ENCODE measurements around the gene METTL8. TPM values are rescaled to one million over a fixed set of nuclear protein-coding genes. Genes with fewer than 3 reads are reported as not detected.

Gene METTL8
- total RNA-seq, 2 donors from 2014 or later, result 7.6 to 16.3 TPM

DNA sequence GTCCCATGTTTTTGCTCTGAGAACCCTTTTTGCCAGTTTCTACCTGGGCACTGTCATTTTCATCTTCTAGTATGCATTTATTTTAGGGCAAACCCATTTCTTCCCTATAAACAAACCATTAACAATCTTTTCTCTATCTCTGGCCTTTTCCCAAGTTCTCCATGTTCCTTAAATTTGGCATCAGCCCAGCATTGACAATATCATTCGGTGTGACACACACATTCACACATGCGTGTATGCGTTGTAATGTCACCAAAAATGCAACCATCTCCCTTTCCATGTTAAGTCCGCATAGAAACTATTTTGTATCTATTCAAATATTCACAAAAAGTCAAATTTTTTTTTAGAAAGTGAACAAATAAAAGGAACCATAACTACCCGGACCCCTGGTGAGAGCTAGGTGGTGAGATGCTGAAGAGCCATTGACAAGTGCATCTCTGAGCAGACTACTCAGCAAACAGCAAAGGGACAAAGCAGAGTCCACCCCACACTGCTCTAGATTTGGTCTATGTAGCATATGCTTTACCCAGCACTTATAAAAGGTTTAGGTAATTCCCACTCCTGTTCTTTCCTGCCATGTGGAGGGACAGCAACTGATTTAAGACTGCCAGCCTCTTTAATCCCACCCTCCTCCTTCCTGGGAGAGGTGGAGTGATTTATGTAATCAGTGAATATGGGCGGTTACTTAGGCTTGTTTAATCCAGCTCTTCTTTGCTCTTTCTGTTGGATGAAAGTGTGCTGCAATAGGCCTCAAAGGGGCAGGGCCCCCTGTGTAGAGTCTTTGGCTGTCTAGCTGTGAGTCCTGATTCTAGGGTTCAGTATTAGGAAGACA lies 124.1 kb downstream of the METTL8 start:
- DNase-seq (ENCODE audit: low spot score), result no peak
- Histone ChIP-seq H3K27ac (no peak overlapping the region), H3K4me3 (no peak overlapping the region), H3K36me3 (no peaks in the 10 kb centered on the region), H3K9me3 (peaks cover 0 to 13% of the 10 kb centered on the region in 2 donors), H3K27me3 (no peaks in the 10 kb centered on the region), H3K4me1 (no peaks in the 10 kb centered on the region)
- TF ChIP-seq, protein P1, sequence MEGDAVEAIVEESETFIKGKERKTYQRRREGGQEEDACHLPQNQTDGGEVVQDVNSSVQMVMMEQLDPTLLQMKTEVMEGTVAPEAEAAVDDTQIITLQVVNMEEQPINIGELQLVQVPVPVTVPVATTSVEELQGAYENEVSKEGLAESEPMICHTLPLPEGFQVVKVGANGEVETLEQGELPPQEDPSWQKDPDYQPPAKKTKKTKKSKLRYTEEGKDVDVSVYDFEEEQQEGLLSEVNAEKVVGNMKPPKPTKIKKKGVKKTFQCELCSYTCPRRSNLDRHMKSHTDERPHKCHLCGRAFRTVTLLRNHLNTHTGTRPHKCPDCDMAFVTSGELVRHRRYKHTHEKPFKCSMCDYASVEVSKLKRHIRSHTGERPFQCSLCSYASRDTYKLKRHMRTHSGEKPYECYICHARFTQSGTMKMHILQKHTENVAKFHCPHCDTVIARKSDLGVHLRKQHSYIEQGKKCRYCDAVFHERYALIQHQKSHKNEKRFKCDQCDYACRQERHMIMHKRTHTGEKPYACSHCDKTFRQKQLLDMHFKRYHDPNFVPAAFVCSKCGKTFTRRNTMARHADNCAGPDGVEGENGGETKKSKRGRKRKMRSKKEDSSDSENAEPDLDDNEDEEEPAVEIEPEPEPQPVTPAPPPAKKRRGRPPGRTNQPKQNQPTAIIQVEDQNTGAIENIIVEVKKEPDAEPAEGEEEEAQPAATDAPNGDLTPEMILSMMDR (IDR thresholded peaks at IDR 0.05), result no peak

DNA sequence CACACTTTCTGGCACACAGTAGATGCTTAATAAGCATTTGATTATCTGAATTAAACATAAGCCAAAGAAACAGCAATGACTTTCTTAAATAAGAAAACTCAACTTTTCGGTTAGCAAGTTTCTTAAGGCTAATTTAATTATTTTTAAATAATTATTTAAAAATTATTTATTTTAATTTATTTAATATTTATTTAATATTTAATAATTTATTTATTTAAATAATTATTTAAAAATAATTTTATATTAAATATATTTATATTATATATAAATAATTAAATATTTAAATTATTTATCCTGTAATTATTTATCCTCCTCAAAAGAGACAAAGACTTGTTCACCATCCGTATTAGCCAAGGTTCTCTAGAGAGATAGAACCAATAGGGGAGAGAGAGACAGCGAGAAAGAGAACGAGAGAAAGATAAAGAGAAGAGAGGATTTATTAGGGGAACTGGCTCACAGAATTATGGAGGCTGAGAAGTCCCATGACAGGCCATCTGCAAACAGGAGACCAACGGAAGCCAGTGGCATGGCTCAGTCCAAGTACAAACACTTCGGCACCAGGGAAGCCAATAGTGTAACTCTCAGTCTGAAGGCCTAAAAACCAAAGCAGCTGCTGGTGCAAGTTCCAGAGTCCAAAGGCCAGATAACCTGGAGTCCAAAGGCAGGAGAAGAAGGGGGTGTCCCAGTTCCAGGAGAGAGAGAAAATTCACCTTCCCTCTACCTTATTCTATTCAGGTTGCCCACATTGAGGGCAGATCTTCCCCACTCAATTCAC lies 125.3 kb downstream of the METTL8 start:
- DNase-seq (ENCODE audit: low spot score), result no peak
- Histone ChIP-seq H3K36me3 (no peaks in the 10 kb centered on the region), H3K9me3 (peaks cover 0 to 13% of the 10 kb centered on the region in 2 donors), H3K4me3 (no peak overlapping the region), H3K27ac (no peak overlapping the region), H3K4me1 (no peaks in the 10 kb centered on the region), H3K27me3 (no peaks in the 10 kb centered on the region)
- TF ChIP-seq, protein P1 (IDR thresholded peaks at IDR 0.05), result no peak

DNA sequence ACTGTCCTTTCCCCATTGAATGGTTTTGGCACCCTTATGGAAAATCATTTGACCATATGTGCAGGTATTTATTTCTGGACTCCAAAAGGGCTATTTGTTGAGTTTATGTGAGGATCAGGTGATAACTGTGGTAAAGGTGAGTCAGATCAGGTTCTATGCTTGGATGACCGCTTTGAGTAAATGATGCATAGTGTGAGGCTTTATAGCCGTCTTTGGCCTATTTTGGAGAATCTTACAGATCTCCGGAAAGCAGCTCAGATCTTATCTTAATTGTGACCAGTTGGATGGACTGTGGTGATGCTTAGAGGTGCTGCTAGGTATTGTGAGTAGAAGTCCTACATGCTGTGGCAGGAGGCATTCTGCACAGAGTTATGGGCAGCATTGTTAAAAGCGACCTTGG lies 126.2 kb downstream of the METTL8 start:
- H3K27me3 ChIP-seq, result no peaks in the 10 kb centered on the region
- no peaks in the 10 kb centered on the region for H3K4me1 ChIP-seq
- no peak overlapping the region for H3K27ac ChIP-seq
- H3K36me3 ChIP-seq, result no peaks in the 10 kb centered on the region
- TF ChIP-seq, protein P1 (IDR thresholded peaks at IDR 0.05), result no peak
- DNase-seq (ENCODE audit: low spot score), result no peak
- H3K4me3 ChIP-seq, result no peak overlapping the region
- peaks cover 0 to 13% of the 10 kb centered on the region in 2 donors for H3K9me3 ChIP-seq

DNA sequence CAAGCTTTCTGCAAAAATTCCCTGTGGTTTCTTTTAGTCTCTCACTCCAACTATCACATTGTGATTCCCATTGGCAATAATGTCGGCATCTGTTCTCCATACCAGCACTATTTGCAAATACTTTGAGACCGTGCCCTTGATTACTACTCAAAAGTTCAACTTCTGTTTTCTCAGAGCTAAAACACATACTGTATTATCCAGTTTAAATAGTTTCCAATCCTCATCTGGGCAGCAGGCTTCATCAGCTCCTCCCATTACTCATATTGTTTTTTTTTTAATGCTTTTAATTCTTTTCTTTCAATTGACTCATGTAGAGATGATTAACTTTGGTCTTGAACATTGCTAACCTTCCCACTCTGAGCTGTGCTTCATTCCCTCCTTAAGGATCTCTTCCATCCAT lies 135.8 kb downstream of the METTL8 start:
- H3K36me3 ChIP-seq, result no peaks in the 10 kb centered on the region
- no peaks in the 10 kb centered on the region for H3K27me3 ChIP-seq
- no peak overlapping the region for H3K4me3 ChIP-seq
- no peaks in the 10 kb centered on the region for H3K9me3 ChIP-seq
- no peak for DNase-seq (ENCODE audit: low spot score)
- TF ChIP-seq, protein P1 (IDR thresholded peaks at IDR 0.05), result no peak
- H3K27ac ChIP-seq, result no peak overlapping the region
- H3K4me1 ChIP-seq, result no peaks in the 10 kb centered on the region

DNA sequence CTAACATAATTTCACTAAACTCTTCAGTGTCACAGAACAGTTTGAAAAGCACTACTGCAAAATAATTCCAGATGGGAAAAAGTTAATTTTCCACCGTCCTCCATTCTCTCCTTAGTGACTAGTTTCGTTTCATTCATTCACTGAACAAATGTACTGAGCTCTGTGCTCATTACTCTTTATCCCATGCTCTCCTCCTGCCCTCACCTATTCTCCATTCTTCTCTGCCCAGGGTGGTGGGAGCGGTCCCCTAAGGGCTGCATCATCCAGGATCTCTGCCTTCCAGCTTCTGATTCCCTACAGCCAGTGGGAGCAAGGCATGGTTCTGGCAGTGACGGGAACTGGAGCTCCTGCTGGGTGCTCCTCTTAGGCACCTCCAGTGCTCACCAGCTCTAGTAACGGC lies 139.2 kb downstream of the METTL8 start:
- no peak overlapping the region for H3K4me3 ChIP-seq
- H3K27ac ChIP-seq, result no peak overlapping the region
- TF ChIP-seq, protein P1 (IDR thresholded peaks at IDR 0.05), result no peak
- H3K36me3 ChIP-seq, result no peaks in the 10 kb centered on the region
- no peaks in the 10 kb centered on the region for H3K27me3 ChIP-seq
- no peaks in the 10 kb centered on the region for H3K4me1 ChIP-seq
- no peaks in the 10 kb centered on the region for H3K9me3 ChIP-seq
- no peak for DNase-seq (ENCODE audit: low spot score)

Data from right atrium auricular region (tissue), 2 donors.